ENCODE data around the gene UCP1. TPM values are rescaled to one million over a fixed set of nuclear protein-coding genes. Genes with fewer than 3 reads are reported as not detected.

The UCP1 gene, protein sequence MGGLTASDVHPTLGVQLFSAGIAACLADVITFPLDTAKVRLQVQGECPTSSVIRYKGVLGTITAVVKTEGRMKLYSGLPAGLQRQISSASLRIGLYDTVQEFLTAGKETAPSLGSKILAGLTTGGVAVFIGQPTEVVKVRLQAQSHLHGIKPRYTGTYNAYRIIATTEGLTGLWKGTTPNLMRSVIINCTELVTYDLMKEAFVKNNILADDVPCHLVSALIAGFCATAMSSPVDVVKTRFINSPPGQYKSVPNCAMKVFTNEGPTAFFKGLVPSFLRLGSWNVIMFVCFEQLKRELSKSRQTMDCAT
- 0.11 TPM in 1 of 2 replicates, not detected in the other for total RNA-seq

DNA sequence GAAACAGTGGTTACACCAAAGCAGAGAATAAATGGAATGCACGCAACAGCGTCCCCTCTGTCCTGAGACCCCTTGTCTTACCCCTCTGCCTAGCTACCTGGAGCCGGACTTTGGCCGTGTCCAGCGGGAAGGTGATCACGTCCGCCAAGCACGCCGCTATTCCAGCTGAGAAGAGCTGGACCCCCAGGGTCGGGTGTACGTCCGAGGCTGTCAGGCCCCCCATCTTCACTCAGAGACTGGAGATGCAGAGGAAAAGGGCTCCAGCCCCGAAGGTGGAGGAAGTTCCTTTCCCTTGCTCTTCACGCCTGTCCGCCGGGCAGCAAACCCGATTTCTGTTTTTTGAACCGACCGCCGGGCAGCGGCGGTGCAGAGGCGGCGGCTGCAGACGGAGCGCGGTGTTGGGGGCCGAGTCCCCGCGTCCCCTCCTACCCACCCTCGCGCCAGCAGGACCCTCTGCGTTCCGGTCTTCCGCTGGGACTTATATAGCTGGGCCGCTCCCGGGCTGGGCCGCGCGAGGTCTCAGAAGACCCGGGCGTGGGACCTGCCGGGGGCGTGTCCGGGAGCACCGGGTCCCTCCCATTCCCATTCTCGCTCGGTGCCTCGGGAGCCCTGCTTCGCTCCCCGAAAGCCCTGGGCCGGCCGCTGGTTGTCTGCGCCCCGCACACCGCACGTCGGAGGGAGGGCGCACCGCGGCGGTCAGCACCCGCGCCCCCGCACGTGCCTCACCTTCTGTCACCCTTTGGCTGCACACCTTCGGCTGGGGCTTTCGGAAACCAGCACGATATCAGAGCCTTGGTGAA, at the start of gene UCP1:
Gene UCP1, minus strand, starts transcription at position 455 of the 800 bp plus-strand sequence. Its CDS starts 232 bp downstream, at position 223.

DNA sequence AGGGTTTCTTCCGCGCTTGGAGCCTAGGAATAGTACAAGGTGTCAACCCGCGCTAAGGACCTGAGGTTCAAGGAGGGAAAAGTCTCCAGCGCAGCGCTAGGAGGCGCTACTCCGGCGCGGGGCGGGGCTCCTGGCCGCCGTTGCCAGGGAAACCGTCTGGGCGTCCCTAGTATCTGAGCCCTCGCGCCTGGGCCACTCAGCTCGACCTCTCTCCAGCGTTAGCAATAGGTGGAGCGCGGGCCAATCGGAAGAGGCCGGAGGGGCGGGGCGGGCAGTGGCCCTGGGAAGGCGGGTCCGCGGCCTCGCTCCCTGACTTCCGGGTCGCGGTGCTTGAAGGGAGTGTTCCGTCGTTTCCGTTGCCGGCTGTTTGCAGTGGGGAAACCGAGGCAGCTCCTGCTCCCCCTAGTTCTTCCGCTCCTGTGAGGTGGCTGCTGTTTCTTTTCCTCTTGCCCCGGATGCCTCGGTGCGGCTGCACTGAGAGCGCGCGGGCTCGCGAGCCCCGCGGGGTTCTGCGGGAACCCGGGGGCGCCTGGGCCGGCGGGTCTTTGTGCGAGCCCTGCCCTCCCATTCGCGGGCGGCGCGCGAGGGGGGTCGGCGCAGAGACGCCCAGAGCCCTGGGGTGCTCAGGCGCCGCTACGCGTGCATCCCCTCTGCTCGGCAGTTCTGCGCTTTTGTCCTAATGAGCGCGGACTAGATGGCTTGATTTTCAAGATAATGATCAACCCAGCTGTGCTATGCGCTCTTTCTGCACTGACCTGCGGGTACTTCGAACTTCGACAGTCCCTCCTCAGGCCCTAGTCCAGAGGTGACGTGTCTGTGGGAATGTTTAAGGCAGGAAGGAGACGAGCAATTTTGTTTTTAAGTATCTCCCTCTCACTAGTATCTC, 44.7 kb downstream of the UCP1 start, which contains the start of gene ELMOD2:
Gene ELMOD2, plus strand, starts transcription at position 312 of the 886 bp plus-strand sequence. CDS start 1,261 bp downstream, outside the sequence.

Small RNAs within 50 kb of the gene (small RNA-seq; reads per million reads assigned to genes)
- gene AC108019.1 (not detected), gene RN7SL152P (not detected)

Other genes with a start within 250 kb of the UCP1 start
- 49.1 and 69.0 TPM in 2 replicates for gene SCOC, start 195.3 kb downstream of the UCP1 start, total RNA-seq
- gene CLGN, start 141.3 kb downstream of the UCP1 start, total RNA-seq, result not detected in 2 replicates
- not detected in 2 replicates for gene MGAT4D, start 70.7 kb downstream of the UCP1 start, total RNA-seq
- 29.8 and 50.9 TPM in 2 replicates for gene ELMOD2, start 44.8 kb downstream of the UCP1 start, total RNA-seq
- 41.2 and 41.3 TPM in 2 replicates for gene TBC1D9, start 187.4 kb upstream of the UCP1 start, total RNA-seq

All from placental epithelial cell (primary cell).